Omental fat pad (tissue), 4 donors: ENCODE results near the gene AVEN. TPM values are rescaled to one million over a fixed set of nuclear protein-coding genes. Genes with fewer than 3 reads are reported as not detected.
A peak's percentile ranks its signal among the peaks of the same experiment; 100 is the strongest.

Experiments used
- ATAC-seq: fragments of 150-250 bp; one replicate; pipeline ENCODE4 v1.9.1; 2016; ENCODE audit warnings: mild to moderate bottlenecking, moderate library complexity; ENCODE audit not compliant: low FRiP score
- DNase-seq: peaks from one replicate; pipeline ENCODE4 v3.0.0-alpha.2; 2019; ENCODE audit warnings: low spot score
- total RNA-seq, 4 donors: library from RNA; depleted of rRNA; stranded (reverse); fragments of >200 nt; gene quantifications; one replicate each; pipeline ENCODE4 v1.1.0, GENCODE V29; 2016
- TF ChIP-seq, protein P1 (sequence below), 3 donors: fragments of 450-650 bp; IDR thresholded peaks; one replicate each; pipeline ENCODE4 v1.5.1; 2016 to 2017; ENCODE audit warnings: antibody characterized with exemption in 3 of 3, mild to moderate bottlenecking in 3 of 3, moderate library complexity in 2 of 3

Gene AVEN
- total RNA-seq, 4 donors from 2014 or later = 11.4 to 15.6 (median 14.6) TPM

DNA sequence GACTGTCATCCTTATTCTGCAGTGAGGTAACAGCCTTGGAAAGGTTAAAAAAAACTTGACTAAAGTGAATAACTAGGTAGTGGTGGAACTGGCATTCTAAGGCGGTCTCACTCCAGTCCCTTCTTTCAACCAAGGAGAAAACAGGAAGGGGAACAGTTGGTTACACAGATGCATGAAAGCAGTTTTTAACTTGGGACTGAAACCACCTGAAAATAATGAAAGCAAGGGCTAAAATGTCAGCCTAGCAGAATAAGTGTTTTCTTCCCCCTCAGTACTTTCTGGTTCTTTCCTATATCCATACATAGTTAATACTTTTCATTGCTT lies 748 bp upstream of the AVEN start:
- DNase-seq (no peak), ATAC-seq (no peak)
- TF ChIP-seq, protein P1, sequence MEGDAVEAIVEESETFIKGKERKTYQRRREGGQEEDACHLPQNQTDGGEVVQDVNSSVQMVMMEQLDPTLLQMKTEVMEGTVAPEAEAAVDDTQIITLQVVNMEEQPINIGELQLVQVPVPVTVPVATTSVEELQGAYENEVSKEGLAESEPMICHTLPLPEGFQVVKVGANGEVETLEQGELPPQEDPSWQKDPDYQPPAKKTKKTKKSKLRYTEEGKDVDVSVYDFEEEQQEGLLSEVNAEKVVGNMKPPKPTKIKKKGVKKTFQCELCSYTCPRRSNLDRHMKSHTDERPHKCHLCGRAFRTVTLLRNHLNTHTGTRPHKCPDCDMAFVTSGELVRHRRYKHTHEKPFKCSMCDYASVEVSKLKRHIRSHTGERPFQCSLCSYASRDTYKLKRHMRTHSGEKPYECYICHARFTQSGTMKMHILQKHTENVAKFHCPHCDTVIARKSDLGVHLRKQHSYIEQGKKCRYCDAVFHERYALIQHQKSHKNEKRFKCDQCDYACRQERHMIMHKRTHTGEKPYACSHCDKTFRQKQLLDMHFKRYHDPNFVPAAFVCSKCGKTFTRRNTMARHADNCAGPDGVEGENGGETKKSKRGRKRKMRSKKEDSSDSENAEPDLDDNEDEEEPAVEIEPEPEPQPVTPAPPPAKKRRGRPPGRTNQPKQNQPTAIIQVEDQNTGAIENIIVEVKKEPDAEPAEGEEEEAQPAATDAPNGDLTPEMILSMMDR (IDR thresholded peaks at IDR 0.05) = no peak

DNA sequence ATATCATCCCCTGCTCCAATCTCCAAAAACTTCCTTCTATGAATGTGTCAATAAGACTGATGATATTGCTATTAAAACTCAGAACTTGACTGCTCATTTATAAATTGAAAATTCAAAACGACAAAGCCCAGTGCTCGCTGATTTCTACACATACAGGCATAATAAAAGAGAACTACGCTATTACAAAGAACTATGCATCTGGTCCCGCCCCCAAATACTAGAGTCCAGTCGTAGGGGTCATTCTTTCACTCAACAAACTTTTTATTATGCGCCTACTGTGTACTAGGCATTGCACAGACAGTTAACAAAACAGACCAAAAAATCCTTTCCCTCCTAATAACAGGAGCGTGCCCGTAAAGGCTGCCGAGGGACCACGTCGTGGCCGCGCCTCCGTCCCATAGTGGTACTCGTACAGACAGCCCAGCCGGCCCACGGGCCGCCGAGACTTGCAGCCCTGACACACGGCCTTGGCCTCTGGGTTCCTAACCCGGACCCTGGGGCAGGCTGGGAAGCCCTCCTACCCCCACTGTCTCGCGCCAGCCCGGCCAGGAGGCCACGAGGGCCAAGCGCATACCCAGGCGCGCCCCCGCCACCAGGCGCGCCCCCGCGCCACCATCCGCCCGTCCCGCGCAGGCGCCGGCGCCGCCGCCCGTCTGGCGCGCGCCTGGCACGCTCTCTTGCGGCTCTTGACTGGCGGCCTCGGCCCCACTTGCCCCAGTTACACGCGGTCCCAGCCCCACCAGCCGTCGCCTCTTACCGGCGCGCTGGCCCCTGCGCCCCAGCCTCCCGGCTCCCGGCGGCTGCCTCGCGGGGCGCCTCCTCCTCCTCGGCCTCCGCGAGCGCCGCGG lies 757 bp downstream of the AVEN start:
- ATAC-seq = peak; percentile 92
- TF ChIP-seq, protein P1 (IDR thresholded peaks at IDR 0.05) = no peak
- DNase-seq = peak; percentile 28

DNA sequence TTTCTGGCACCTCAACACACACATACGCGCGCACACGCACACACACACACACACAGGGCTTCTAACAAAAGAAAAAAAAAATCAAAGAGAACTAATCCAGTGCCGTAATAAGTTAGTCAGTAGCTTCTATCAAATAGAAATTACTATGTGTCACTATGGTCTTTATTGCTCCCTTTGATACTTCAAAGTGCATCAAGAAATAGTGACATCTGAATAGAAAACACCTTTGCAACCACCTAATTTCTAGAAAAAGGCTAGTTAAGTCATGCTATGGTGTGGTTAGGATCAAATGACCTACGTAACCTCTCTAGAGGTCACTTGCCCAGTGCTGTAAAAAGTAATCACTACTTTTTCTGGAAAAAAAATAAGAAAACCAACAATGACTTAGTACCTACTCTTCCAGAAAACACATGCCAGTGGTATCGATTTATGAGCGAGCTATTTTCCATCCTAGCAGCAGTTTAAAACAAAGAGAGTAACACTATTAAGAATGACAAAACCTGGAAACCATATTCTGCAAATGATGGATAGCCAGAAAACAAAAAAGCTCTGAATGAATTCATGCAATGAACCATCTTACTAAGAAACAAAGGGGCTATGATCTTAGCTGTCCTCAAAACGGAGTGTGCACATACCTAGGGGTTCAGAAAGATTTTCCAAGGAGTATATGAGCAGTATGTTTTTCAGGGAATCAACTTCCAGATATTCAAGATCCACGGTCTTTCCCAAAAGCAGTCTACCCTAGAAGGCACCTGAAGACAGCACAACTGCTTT lies 6.8 kb downstream of the AVEN start:
- no peak for DNase-seq
- TF ChIP-seq, protein P1 (IDR thresholded peaks at IDR 0.05) = no peak

DNA sequence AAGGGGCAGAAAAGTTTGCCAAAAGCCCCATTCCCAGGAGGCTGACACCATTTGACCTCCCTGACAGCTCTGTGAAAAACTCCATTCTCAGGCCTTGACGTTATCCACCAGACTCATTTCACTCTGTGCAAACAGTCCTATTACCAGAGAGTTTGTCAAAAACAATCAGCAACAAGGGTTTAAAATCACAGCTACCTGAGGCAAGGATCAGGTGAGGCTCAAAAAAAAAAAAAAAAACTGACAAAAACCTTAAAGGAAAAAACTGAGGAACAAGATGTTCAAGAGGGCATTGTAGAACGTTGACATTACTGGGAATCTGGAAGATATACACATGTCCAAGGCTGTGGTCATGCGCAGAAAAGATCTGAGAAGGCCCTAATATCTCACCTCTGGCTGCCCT lies 11.4 kb downstream of the AVEN start:
- ATAC-seq (no peak), DNase-seq (no peak)
- TF ChIP-seq, protein P1 (IDR thresholded peaks at IDR 0.05) = no peak

More for the DNA sequence above, 6.8 kb downstream of the AVEN start:
- no peak for ATAC-seq

DNA sequence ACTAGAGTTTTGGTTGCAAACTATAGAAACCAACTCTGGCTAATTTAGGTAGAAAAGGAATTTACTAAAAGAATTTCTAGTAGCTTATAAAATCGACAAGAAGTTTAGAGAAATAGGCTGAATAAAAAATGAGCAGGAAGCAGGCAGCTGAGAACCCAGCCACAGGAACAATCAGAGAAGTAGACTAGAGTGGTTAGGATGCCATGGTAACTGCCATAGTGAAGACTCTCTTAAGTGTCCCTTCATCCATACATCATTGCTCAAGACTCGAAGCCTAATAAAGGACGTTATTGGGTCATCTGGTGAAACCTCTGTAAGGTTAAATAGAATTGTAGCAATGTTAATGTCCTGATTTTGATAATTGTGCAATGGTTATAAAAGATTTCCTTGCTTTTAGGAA lies 13.8 kb downstream of the AVEN start:
- DNase-seq (no peak), ATAC-seq (no peak)
- TF ChIP-seq, protein P1 (IDR thresholded peaks at IDR 0.05) = no peak

DNA sequence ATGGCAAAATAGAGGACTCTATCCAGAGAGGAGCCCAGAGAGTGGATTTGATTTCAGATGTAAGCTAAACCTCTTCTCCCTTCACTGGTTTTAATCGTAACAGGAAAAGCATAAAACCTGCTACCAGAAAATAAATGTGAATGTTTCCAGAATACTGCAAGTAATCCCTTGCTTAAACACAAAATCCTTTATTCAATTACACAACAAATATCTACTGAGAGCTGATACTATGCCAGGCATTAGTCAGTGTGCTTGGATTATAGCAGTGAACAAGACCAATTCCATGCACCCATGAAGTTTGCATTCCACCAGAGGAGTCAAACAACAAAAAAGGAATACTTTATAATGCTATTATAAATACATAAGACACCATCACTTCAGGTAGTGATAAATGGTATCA lies 15.1 kb downstream of the AVEN start:
- TF ChIP-seq, protein P1 (IDR thresholded peaks at IDR 0.05) = no peak
- no peak for ATAC-seq
- DNase-seq = no peak
